ENCODE measurements around the gene TAS2R42. TPM values are rescaled to one million over a fixed set of nuclear protein-coding genes. Genes with fewer than 3 reads are reported as not detected.

The TAS2R42 gene
- total RNA-seq, 1 experiment from 2014 or later, result not detected

DNA sequence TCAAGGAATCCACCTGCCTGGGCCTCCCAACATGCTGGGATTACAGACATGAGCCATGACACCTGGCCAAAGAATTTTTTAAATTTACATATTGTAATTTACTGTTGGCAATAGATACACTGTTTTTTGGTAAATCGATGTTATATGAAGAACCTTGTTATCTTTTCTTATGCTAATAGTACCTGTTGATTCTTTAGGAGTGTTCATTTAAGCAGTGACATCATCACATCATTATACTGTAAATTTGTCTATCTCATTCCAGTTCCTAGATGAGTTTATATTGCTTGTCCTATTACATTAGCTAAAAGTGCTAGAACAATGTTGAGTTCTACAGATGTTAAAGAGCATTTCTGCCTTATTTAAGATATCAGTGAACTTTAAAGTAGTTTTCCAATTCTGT lies 39.3 kb downstream of the TAS2R42 start:
- no peaks in the 10 kb centered on the region for H3K4me1 Mint-ChIP-seq (ENCODE audit: low read depth, unreplicated experiment)
- H3K4me3 Mint-ChIP-seq (ENCODE audit: unreplicated experiment), result no peak overlapping the region
- ChIA-PET POLR2A (no interaction called here), CTCF (no interaction called here)
- intact Hi-C loops (cut with micrococcal nuclease; ENCODE audit: unreplicated experiment), result no loop called here
- H3K27me3 ChIP-seq (replicated peaks; ENCODE audit: control insufficient read depth, insufficient read depth, low read length), result no peaks in the 10 kb centered on the region
- H3K4me3 ChIP-seq (ENCODE audit: low read depth, low read length), result no peak overlapping the region
- peaks cover 5% of the 10 kb centered on the region for H3K9me3 ChIP-seq
- H3K36me3 Mint-ChIP-seq (ENCODE audit: insufficient read depth, unreplicated experiment), result peaks cover 18% of the 10 kb centered on the region
- peaks cover 8% of the 10 kb centered on the region for H3K9me3 Mint-ChIP-seq (ENCODE audit: unreplicated experiment)
- no peaks in the 10 kb centered on the region for H3K4me1 ChIP-seq
- no peaks in the 10 kb centered on the region for H3K27me3 Mint-ChIP-seq (ENCODE audit: insufficient read depth, unreplicated experiment)
- TF ChIP-seq, protein P1, sequence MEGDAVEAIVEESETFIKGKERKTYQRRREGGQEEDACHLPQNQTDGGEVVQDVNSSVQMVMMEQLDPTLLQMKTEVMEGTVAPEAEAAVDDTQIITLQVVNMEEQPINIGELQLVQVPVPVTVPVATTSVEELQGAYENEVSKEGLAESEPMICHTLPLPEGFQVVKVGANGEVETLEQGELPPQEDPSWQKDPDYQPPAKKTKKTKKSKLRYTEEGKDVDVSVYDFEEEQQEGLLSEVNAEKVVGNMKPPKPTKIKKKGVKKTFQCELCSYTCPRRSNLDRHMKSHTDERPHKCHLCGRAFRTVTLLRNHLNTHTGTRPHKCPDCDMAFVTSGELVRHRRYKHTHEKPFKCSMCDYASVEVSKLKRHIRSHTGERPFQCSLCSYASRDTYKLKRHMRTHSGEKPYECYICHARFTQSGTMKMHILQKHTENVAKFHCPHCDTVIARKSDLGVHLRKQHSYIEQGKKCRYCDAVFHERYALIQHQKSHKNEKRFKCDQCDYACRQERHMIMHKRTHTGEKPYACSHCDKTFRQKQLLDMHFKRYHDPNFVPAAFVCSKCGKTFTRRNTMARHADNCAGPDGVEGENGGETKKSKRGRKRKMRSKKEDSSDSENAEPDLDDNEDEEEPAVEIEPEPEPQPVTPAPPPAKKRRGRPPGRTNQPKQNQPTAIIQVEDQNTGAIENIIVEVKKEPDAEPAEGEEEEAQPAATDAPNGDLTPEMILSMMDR (IDR thresholded peaks at IDR 0.05; ENCODE audit: insufficient read depth in 1 of 2, low read depth in 1 of 2, low read length in 1 of 2, severe bottlenecking in 1 of 2, unreplicated experiment in 1 of 2), result no peak
- H3K27ac Mint-ChIP-seq (ENCODE audit: unreplicated experiment), result no peak overlapping the region
- DNase-seq, result no peak
- peaks cover 2% of the 10 kb centered on the region for H3K36me3 ChIP-seq (ENCODE audit: control insufficient read depth, insufficient read depth, low read length)
- BruUV-seq (replicated peaks), result no TSS peak

DNA sequence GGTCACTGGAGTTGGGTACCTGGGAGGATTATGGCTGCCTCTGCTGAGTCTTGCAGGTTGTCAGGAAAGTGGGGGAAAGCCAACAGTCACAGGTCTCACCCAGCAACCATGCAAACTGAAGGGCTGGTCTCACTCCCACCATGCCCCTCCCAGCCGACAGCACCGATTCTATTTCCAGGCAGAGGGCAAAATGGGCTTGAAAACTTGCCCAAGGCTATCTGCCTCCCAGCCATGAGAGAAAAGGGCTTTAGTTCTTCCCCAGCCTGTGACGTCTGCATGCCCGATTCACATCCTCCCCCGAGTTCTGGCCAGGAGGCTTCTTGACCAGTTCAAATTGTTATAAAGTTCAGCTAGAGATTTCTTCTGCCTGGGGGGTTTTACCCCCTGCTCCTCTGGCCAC lies 42.4 kb downstream of the TAS2R42 start:
- POLR2A ChIA-PET, result no interaction called here
- H3K4me3 ChIP-seq (ENCODE audit: low read depth, low read length), result no peak overlapping the region
- H3K4me1 ChIP-seq, result no peaks in the 10 kb centered on the region
- H3K27me3 ChIP-seq (replicated peaks; ENCODE audit: control insufficient read depth, insufficient read depth, low read length), result no peaks in the 10 kb centered on the region
- no peaks in the 10 kb centered on the region for H3K9me3 ChIP-seq
- TF ChIP-seq, protein P1 (IDR thresholded peaks at IDR 0.05; ENCODE audit: insufficient read depth in 1 of 2, low read depth in 1 of 2, low read length in 1 of 2, severe bottlenecking in 1 of 2, unreplicated experiment in 1 of 2), result no peak
- Mint-ChIP-seq H3K27ac (ENCODE audit: unreplicated experiment) (no peak overlapping the region), H3K27me3 (ENCODE audit: insufficient read depth, unreplicated experiment) (no peaks in the 10 kb centered on the region), H3K4me1 (ENCODE audit: low read depth, unreplicated experiment) (no peaks in the 10 kb centered on the region), H3K4me3 (ENCODE audit: unreplicated experiment) (no peak overlapping the region), H3K36me3 (ENCODE audit: insufficient read depth, unreplicated experiment) (peaks cover 6% of the 10 kb centered on the region), H3K9me3 (ENCODE audit: unreplicated experiment) (peaks cover 6% of the 10 kb centered on the region)
- intact Hi-C loops (cut with micrococcal nuclease; ENCODE audit: unreplicated experiment), result no loop called here
- H3K36me3 ChIP-seq (ENCODE audit: control insufficient read depth, insufficient read depth, low read length), result no peaks in the 10 kb centered on the region
- CTCF ChIA-PET, result no interaction called here
- DNase-seq, result no peak
- BruUV-seq (replicated peaks), result no TSS peak

DNA sequence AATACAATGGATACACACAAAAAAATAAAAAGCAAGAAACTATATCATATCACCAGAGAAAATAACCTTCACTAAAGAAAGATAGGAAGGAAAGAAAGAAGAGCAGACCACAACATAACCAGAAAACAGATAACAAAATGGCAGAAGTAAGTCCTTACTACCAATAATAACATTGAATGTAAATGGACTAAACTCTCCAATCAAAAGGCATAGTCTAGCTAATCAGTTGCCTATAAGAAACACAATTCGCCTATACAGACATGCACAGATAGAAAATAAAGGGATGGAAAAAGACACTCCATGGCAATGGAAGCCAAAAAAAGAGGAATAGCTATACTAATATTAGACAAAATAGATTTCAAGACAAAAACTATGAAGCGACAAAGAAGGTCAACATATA lies 43.4 kb downstream of the TAS2R42 start:
- peaks cover 6% of the 10 kb centered on the region for H3K36me3 Mint-ChIP-seq (ENCODE audit: insufficient read depth, unreplicated experiment)
- H3K9me3 Mint-ChIP-seq (ENCODE audit: unreplicated experiment), result no peaks in the 10 kb centered on the region
- no peak overlapping the region for H3K4me3 Mint-ChIP-seq (ENCODE audit: unreplicated experiment)
- TF ChIP-seq, protein P1 (IDR thresholded peaks at IDR 0.05; ENCODE audit: insufficient read depth in 1 of 2, low read depth in 1 of 2, low read length in 1 of 2, severe bottlenecking in 1 of 2, unreplicated experiment in 1 of 2), result no peak
- no peaks in the 10 kb centered on the region for H3K4me1 Mint-ChIP-seq (ENCODE audit: low read depth, unreplicated experiment)
- Histone ChIP-seq H3K4me3 (ENCODE audit: low read depth, low read length) (no peak overlapping the region), H3K27me3 (replicated peaks; ENCODE audit: control insufficient read depth, insufficient read depth, low read length) (no peaks in the 10 kb centered on the region), H3K36me3 (ENCODE audit: control insufficient read depth, insufficient read depth, low read length) (no peaks in the 10 kb centered on the region), H3K9me3 (no peaks in the 10 kb centered on the region), H3K4me1 (no peaks in the 10 kb centered on the region)
- H3K27ac Mint-ChIP-seq (ENCODE audit: unreplicated experiment), result no peak overlapping the region
- ChIA-PET CTCF (no interaction called here), POLR2A (no interaction called here)
- DNase-seq, result no peak
- BruUV-seq (replicated peaks), result no TSS peak
- intact Hi-C loops (cut with micrococcal nuclease; ENCODE audit: unreplicated experiment), result no loop called here
- H3K27me3 Mint-ChIP-seq (ENCODE audit: insufficient read depth, unreplicated experiment), result no peaks in the 10 kb centered on the region
